ENCODE measurements around the gene GBX2.

GRCh38 chr2:236216711-236217110, 48.5 kb upstream of the GBX2 start:
- no peak for TF ChIP-seq CTCF (conservative IDR thresholded peaks at IDR 0.05; ENCODE audit: low read depth in 2 of 2)
- no peak for TF ChIP-seq NANOG (IDR thresholded peaks at IDR 0.05; ENCODE audit: borderline replicate concordance)
- TF ChIP-seq EZH2 (IDR thresholded peaks at IDR 0.05; ENCODE audit: low read depth, unreplicated experiment) = no peak
- no peak for TF ChIP-seq EZH2phosphoT487 (IDR thresholded peaks at IDR 0.05; ENCODE audit: unreplicated experiment)
- TF ChIP-seq POLR2AphosphoS5 (IDR thresholded peaks at IDR 0.05; ENCODE audit: low read depth) = no peak
- TF ChIP-seq ZNF114 (CRISPR knock-in tag; IDR thresholded peaks at IDR 0.05) = no peak
- TF ChIP-seq, protein P1, sequence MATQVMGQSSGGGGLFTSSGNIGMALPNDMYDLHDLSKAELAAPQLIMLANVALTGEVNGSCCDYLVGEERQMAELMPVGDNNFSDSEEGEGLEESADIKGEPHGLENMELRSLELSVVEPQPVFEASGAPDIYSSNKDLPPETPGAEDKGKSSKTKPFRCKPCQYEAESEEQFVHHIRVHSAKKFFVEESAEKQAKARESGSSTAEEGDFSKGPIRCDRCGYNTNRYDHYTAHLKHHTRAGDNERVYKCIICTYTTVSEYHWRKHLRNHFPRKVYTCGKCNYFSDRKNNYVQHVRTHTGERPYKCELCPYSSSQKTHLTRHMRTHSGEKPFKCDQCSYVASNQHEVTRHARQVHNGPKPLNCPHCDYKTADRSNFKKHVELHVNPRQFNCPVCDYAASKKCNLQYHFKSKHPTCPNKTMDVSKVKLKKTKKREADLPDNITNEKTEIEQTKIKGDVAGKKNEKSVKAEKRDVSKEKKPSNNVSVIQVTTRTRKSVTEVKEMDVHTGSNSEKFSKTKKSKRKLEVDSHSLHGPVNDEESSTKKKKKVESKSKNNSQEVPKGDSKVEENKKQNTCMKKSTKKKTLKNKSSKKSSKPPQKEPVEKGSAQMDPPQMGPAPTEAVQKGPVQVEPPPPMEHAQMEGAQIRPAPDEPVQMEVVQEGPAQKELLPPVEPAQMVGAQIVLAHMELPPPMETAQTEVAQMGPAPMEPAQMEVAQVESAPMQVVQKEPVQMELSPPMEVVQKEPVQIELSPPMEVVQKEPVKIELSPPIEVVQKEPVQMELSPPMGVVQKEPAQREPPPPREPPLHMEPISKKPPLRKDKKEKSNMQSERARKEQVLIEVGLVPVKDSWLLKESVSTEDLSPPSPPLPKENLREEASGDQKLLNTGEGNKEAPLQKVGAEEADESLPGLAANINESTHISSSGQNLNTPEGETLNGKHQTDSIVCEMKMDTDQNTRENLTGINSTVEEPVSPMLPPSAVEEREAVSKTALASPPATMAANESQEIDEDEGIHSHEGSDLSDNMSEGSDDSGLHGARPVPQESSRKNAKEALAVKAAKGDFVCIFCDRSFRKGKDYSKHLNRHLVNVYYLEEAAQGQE (IDR thresholded peaks at IDR 0.05; ENCODE audit: unreplicated experiment) = no peak
- TF ChIP-seq, protein P2, sequence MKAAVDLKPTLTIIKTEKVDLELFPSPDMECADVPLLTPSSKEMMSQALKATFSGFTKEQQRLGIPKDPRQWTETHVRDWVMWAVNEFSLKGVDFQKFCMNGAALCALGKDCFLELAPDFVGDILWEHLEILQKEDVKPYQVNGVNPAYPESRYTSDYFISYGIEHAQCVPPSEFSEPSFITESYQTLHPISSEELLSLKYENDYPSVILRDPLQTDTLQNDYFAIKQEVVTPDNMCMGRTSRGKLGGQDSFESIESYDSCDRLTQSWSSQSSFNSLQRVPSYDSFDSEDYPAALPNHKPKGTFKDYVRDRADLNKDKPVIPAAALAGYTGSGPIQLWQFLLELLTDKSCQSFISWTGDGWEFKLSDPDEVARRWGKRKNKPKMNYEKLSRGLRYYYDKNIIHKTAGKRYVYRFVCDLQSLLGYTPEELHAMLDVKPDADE (IDR thresholded peaks at IDR 0.05) = no peak
- TF ChIP-seq, protein P3, sequence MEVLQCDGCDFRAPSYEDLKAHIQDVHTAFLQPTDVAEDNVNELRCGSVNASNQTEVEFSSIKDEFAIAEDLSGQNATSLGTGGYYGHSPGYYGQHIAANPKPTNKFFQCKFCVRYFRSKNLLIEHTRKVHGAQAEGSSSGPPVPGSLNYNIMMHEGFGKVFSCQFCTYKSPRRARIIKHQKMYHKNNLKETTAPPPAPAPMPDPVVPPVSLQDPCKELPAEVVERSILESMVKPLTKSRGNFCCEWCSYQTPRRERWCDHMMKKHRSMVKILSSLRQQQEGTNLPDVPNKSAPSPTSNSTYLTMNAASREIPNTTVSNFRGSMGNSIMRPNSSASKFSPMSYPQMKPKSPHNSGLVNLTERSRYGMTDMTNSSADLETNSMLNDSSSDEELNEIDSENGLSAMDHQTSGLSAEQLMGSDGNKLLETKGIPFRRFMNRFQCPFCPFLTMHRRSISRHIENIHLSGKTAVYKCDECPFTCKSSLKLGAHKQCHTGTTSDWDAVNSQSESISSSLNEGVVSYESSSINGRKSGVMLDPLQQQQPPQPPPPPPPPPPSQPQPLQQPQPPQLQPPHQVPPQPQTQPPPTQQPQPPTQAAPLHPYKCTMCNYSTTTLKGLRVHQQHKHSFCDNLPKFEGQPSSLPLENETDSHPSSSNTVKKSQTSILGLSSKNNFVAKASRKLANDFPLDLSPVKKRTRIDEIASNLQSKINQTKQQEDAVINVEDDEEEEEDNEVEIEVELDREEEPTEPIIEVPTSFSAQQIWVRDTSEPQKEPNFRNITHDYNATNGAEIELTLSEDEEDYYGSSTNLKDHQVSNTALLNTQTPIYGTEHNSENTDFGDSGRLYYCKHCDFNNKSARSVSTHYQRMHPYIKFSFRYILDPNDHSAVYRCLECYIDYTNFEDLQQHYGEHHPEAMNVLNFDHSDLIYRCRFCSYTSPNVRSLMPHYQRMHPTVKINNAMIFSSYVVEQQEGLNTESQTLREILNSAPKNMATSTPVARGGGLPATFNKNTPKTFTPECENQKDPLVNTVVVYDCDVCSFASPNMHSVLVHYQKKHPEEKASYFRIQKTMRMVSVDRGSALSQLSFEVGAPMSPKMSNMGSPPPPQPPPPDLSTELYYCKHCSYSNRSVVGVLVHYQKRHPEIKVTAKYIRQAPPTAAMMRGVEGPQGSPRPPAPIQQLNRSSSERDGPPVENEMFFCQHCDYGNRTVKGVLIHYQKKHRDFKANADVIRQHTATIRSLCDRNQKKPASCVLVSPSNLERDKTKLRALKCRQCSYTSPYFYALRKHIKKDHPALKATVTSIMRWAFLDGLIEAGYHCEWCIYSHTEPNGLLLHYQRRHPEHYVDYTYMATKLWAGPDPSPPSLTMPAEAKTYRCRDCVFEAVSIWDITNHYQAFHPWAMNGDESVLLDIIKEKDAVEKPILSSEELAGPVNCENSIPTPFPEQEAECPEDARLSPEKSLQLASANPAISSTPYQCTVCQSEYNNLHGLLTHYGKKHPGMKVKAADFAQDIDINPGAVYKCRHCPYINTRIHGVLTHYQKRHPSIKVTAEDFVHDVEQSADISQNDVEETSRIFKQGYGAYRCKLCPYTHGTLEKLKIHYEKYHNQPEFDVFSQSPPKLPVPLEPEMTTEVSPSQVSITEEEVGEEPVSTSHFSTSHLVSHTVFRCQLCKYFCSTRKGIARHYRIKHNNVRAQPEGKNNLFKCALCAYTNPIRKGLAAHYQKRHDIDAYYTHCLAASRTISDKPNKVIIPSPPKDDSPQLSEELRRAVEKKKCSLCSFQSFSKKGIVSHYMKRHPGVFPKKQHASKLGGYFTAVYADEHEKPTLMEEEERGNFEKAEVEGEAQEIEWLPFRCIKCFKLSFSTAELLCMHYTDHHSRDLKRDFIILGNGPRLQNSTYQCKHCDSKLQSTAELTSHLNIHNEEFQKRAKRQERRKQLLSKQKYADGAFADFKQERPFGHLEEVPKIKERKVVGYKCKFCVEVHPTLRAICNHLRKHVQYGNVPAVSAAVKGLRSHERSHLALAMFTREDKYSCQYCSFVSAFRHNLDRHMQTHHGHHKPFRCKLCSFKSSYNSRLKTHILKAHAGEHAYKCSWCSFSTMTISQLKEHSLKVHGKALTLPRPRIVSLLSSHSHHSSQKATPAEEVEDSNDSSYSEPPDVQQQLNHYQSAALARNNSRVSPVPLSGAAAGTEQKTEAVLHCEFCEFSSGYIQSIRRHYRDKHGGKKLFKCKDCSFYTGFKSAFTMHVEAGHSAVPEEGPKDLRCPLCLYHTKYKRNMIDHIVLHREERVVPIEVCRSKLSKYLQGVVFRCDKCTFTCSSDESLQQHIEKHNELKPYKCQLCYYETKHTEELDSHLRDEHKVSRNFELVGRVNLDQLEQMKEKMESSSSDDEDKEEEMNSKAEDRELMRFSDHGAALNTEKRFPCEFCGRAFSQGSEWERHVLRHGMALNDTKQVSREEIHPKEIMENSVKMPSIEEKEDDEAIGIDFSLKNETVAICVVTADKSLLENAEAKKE (CRISPR knock-in tag; IDR thresholded peaks at IDR 0.05) = no peak
